Upper lobe of right lung (tissue), 1 donor: ENCODE data around the gene SEL1L. TPM values are rescaled to one million over a fixed set of nuclear protein-coding genes. Genes with fewer than 3 reads are reported as not detected.

ENCODE experiments used
- ATAC-seq: fragments of 200-7000 bp; cut with Tn5 transposase; one replicate; pipeline ENCODE4 v1.9.1; 2020; ENCODE audit warnings: mild to moderate bottlenecking, moderate library complexity
- DNase-seq: peaks from one replicate; pipeline ENCODE4 v3.0.0-alpha.2; 2020
- H3K27ac ChIP-seq: fragments of 200-600 bp; one replicate; pipeline ENCODE4 v1.8.0; 2022
- H3K27me3 ChIP-seq: fragments of 200-600 bp; one replicate; pipeline ENCODE4 v1.8.0; 2022; ENCODE audit warnings: mild to moderate bottlenecking
- H3K36me3 ChIP-seq: fragments of 200-600 bp; one replicate; pipeline ENCODE4 v1.8.0; 2022
- H3K4me1 ChIP-seq: fragments of 200-600 bp; one replicate; pipeline ENCODE4 v1.8.0; 2022
- H3K4me3 ChIP-seq: fragments of 200-600 bp; one replicate; pipeline ENCODE4 v1.8.0; 2022; ENCODE audit warnings: mild to moderate bottlenecking
- H3K9me3 ChIP-seq: fragments of 200-600 bp; one replicate; pipeline ENCODE4 v1.8.0; 2022
- CTCF ChIP-seq: fragments of 200-600 bp; IDR thresholded peaks from one replicate; pipeline ENCODE4 v1.8.0; 2022; ENCODE audit warnings: antibody characterized with exemption
- intact Hi-C: fragments of 100-400 bp; cut with DNase I; formaldehyde crosslinking; loops from one replicate; pipeline ENCODE4 v1.11.0; 2022
- long read RNA-seq: library from polyadenylated mRNA; unstranded; transcript quantifications from one replicate; pipeline ENCODE4 v2.0.0, GENCODE V29; 2021
- total RNA-seq: library from RNA; stranded (reverse); fragmentation: NEBNext Ultra II Directional; extraction: Animal tissue kit (Norgen Biotek cat#: 25700); gene quantifications from one replicate; pipeline ENCODE4 v1.2.1, GENCODE V29; 2021
- donor health status: DM: no; HTN: yes; CAD: no; lungs with severe emphysema.

Gene SEL1L
- total RNA-seq = 108 TPM
- long read RNA-seq, full-length matches to known transcripts = 72 of 106 reads
- long read RNA-seq, partial matches to known transcripts = 20 of 106 reads
- long read RNA-seq, other reads (novel, unspliced or antisense) = 14 of 106 reads

- peaks cover 45% of the 10 kb centered on the region for H3K4me1 ChIP-seq
- H3K9me3 ChIP-seq = no peaks in the 10 kb centered on the region
- intact Hi-C loops = no loop called here
- H3K27ac ChIP-seq = peak within 1 kb of the TSS; percentile 83
- H3K4me3 ChIP-seq = peak within 1 kb of the TSS; percentile 83
- DNase-seq (peak; percentile 99), ATAC-seq (peak; percentile 99)
- H3K27me3 ChIP-seq = no peaks in the 10 kb centered on the region
- no peaks in the 10 kb centered on the region for H3K36me3 ChIP-seq
- TF ChIP-seq CTCF = no peak
Observed at GRCh38 chr14:81533536-81534343, at the start of gene SEL1L. Gene SEL1L, minus strand, starts transcription at chr14:81533853. Its CDS starts 109 bp downstream, at chr14:81533744.

DNA sequence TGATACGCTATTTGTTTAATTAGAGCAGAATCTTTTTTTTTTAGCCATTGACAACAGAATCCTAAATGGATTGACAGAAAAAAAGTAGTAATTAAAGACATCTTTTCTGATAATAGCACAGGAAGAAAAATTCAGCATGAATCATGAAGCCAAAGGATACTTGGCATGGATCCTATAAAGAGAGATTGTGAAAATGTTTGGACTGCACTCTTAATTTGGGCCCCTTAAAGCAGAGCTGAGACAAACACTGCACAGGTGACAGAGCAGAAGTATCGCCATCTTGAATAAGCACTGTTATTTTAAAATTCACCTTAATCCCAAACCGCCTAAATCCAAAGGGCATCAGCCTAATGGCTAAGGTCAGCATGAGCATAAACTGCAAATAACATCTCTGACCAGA, 48.8 kb upstream of the SEL1L start:
- TF ChIP-seq CTCF = no peak
- DNase-seq (no peak), ATAC-seq (no peak)
- no peak overlapping the region for H3K4me3 ChIP-seq
- no peaks in the 10 kb centered on the region for H3K36me3 ChIP-seq
- intact Hi-C loops = no loop called here
- H3K27me3 ChIP-seq = no peaks in the 10 kb centered on the region
- no peak overlapping the region for H3K27ac ChIP-seq
- H3K4me1 ChIP-seq = no peaks in the 10 kb centered on the region
- no peaks in the 10 kb centered on the region for H3K9me3 ChIP-seq

DNA sequence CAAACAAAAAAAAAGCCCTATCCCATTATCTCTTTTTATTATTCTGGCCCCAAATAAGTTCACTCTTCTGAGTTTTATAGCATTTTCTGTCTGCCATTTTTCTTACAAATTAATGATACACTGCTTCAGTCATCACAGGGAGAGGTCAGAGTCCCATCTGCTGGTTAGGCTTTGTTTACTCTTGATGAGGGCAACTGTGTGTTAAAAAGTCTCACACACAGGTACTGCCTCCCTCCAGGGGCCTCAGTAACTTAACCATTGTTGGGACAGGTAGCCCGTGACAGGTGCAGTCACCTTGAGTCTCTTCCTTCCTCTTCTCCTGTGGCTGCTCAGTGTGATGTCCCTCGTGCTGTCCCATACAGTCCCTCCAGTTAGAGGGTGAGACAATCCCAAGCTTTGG, 45.5 kb upstream of the SEL1L start:
- Histone ChIP-seq H3K36me3 (no peaks in the 10 kb centered on the region), H3K4me3 (no peak overlapping the region), H3K9me3 (no peaks in the 10 kb centered on the region), H3K27ac (no peak overlapping the region), H3K4me1 (no peaks in the 10 kb centered on the region), H3K27me3 (no peaks in the 10 kb centered on the region)
- DNase-seq (no peak), ATAC-seq (no peak)
- intact Hi-C loops = no loop called here
- TF ChIP-seq CTCF = no peak

DNA sequence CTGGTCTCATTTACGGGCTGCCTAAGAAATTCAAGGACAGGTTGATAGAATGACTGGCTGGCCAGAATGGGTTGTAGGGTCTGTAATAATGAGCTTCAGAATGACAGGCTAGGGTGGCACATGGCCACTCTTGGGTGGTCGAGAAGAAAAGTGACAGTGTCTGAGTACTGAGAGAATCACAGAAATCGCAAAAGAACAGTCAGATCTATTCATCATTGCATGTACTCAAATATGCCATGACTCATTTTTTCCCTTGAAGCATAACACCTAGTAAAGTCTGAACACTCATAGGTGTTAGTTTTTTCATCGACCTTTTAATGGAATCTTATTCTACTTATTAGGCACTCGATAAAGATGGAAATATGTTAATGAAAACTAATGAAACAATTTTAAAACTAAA, 37.8 kb upstream of the SEL1L start:
- intact Hi-C loops = no loop called here
- Histone ChIP-seq H3K4me3 (no peak overlapping the region), H3K36me3 (no peaks in the 10 kb centered on the region), H3K27me3 (no peaks in the 10 kb centered on the region), H3K27ac (no peak overlapping the region), H3K4me1 (no peaks in the 10 kb centered on the region), H3K9me3 (no peaks in the 10 kb centered on the region)
- no peak for ATAC-seq
- TF ChIP-seq CTCF = no peak
- no peak for DNase-seq

GRCh38 chr14:81567302-81567701, 33.6 kb upstream of the SEL1L start:
- ATAC-seq (no peak), DNase-seq (no peak)
- H3K4me3 ChIP-seq = no peak overlapping the region
- H3K36me3 ChIP-seq = no peaks in the 10 kb centered on the region
- H3K27me3 ChIP-seq = no peaks in the 10 kb centered on the region
- no peaks in the 10 kb centered on the region for H3K4me1 ChIP-seq
- no peak for TF ChIP-seq CTCF
- no peak overlapping the region for H3K27ac ChIP-seq
- no peaks in the 10 kb centered on the region for H3K9me3 ChIP-seq
- intact Hi-C loops = no loop called here
